Measurements from ENCODE around the gene FHIT.

FHIT gene

GRCh38 chr3:59884409-59884808 is 1366.8 kb downstream of the FHIT start:
- DNase-seq = no peak

- DNase-seq = no peak
Measured at GRCh38 chr3:59882746-59883145, 1368.5 kb downstream of the FHIT start.

- DNase-seq = no peak
Measured at GRCh38 chr3:59880717-59881116, 1370.5 kb downstream of the FHIT start.

- no peak for DNase-seq
Measured at GRCh38 chr3:59879031-59879581, 1372.1 kb downstream of the FHIT start.

- no peak for DNase-seq
Measured at GRCh38 chr3:59878038-59878427, 1373.2 kb downstream of the FHIT start.

GRCh38 chr3:59877263-59878037 is 1373.8 kb downstream of the FHIT start:
- DNase-seq = no peak

- no peak for DNase-seq
Measured at GRCh38 chr3:59876533-59877062, 1374.7 kb downstream of the FHIT start.

- no peak for DNase-seq
Measured at GRCh38 chr3:59873576-59874230, 1377.5 kb downstream of the FHIT start.

- DNase-seq = no peak
Measured at GRCh38 chr3:59872128-59872527, 1379.1 kb downstream of the FHIT start.

- DNase-seq = no peak
Measured at GRCh38 chr3:59867185-59868002, 1383.9 kb downstream of the FHIT start.

- no peak for DNase-seq
Measured at GRCh38 chr3:59866076-59866475, 1385.2 kb downstream of the FHIT start.

GRCh38 chr3:59865351-59865750 is 1385.9 kb downstream of the FHIT start:
- no peak for DNase-seq

- no peak for DNase-seq
Measured at GRCh38 chr3:59862686-59863085, 1388.6 kb downstream of the FHIT start.

- peak; percentile 75 for DNase-seq
Measured at GRCh38 chr3:59857589-59858346, 1393.5 kb downstream of the FHIT start.

- no peak for DNase-seq
Measured at GRCh38 chr3:59856934-59857460, 1394.3 kb downstream of the FHIT start.

- DNase-seq = no peak
Measured at GRCh38 chr3:59854061-59854709, 1397.1 kb downstream of the FHIT start.

GRCh38 chr3:59850417-59850816 is 1400.8 kb downstream of the FHIT start:
- DNase-seq = no peak

GRCh38 chr3:59845386-59845785 is 1405.9 kb downstream of the FHIT start:
- DNase-seq = no peak

- DNase-seq = no peak
Measured at GRCh38 chr3:59843821-59844220, 1407.4 kb downstream of the FHIT start.

- DNase-seq = no peak
Measured at GRCh38 chr3:59839810-59840515, 1411.3 kb downstream of the FHIT start.

GRCh38 chr3:59839283-59839682 is 1412.0 kb downstream of the FHIT start:
- DNase-seq = no peak

Measured in activated gamma-delta T cell treated with Interleukin-2 at 50 U/mL for 16 hours (primary cell).